Endodermal cell (in vitro differentiated cells): Measurements from ENCODE around the gene PRKAR1A. TPM values are rescaled to one million over a fixed set of nuclear protein-coding genes. Genes with fewer than 3 reads are reported as not detected.

Source experiments
- DNase-seq: peaks from one replicate; pipeline ENCODE4 v3.0.0-alpha.2; 2017
- H3K27ac ChIP-seq: 2 replicates; pipeline ENCODE4 v1.5.1; 2013; ENCODE audit warnings: mild to moderate bottlenecking, low read depth, low read length, moderate library complexity
- H3K27me3 ChIP-seq: 2 replicates; pipeline ENCODE4 v1.6.1; 2013; ENCODE audit warnings: mild to moderate bottlenecking, low read length, moderate library complexity; ENCODE audit not compliant: insufficient read depth, control insufficient read depth, poor library complexity, severe bottlenecking
- H3K36me3 ChIP-seq: 2 replicates; pipeline ENCODE4 v1.7.0; 2013; ENCODE audit warnings: mild to moderate bottlenecking, low read length, moderate library complexity; ENCODE audit not compliant: control insufficient read depth, insufficient read depth
- H3K4me1 ChIP-seq: one replicate; pipeline ENCODE4 v1.7.0; 2013; ENCODE audit warnings: low read length; ENCODE audit not compliant: control insufficient read depth, insufficient read depth
- H3K4me3 ChIP-seq: 2 replicates; pipeline ENCODE4 v1.5.1; 2013; ENCODE audit warnings: mild to moderate bottlenecking, low read length, moderate library complexity
- H3K9ac ChIP-seq: 2 replicates; pipeline ENCODE4 v1.6.1; 2013; ENCODE audit warnings: mild to moderate bottlenecking, low read length, moderate library complexity; ENCODE audit not compliant: poor library complexity, severe bottlenecking; ENCODE audit errors: extremely low read depth
- H3K9me3 ChIP-seq: 2 replicates; pipeline ENCODE4 v1.6.1; 2013; ENCODE audit warnings: mild to moderate bottlenecking, low read length, moderate library complexity; ENCODE audit not compliant: control insufficient read depth
- H3K27ac Mint-ChIP-seq: 2 replicates; pipeline ENCODE4 v1.8.0; 2020; ENCODE audit warnings: mixed read lengths
- H3K27me3 Mint-ChIP-seq: 2 replicates; pipeline ENCODE4 v1.8.0; 2021; ENCODE audit warnings: mild to moderate bottlenecking, mixed read lengths; ENCODE audit not compliant: insufficient read depth
- H3K36me3 Mint-ChIP-seq: 2 replicates; pipeline ENCODE4 v1.8.0; 2020; ENCODE audit warnings: low read depth, mixed read lengths
- H3K4me1 Mint-ChIP-seq: 2 replicates; pipeline ENCODE4 v1.8.0; 2020; ENCODE audit warnings: mixed read lengths
- H3K4me3 Mint-ChIP-seq: 2 replicates; pipeline ENCODE4 v1.8.0; 2020; ENCODE audit warnings: mild to moderate bottlenecking, moderate library complexity, mixed read lengths
- H3K9me3 Mint-ChIP-seq: 2 replicates; pipeline ENCODE4 v1.8.0; 2020; ENCODE audit warnings: mild to moderate bottlenecking, mixed read lengths
- CTCF ChIP-seq: fragments of 200-600 bp; sonication (generic); conservative IDR thresholded peaks from 2 replicates; pipeline ENCODE4 v1.5.0; 2021; ENCODE audit warnings: antibody characterized with exemption, mild to moderate bottlenecking
- whole genome bisulfite sequencing, 2 experiments: methylation state at CpG; one replicate each; pipeline versions ENCODE4 v1.1.5 to v1.1.7; 2013; ENCODE audit warnings: missing lambda C conversion rate in 2 of 2, mixed read lengths in 1 of 2; ENCODE audit not compliant: insufficient coverage in 1 of 2, insufficient read length in 1 of 2; 5-methylcytosine and 5-hydroxymethylcytosine counted together
- total RNA-seq, 2 donors: library from RNA; stranded (reverse); fragmentation: NEBNext Ultra II Directional in 1 of 2; extraction: Animal tissue kit (Norgen Biotek cat#: 25700) in 1 of 2; gene quantifications; 2 replicates in 1 of 2; 3 replicates in 1 of 2; pipeline ENCODE4 v1.2.1, GENCODE V29; 2021

PRKAR1A gene
- total RNA-seq, 2 donors from 2014 or later = 194 to 227 TPM

- no peak overlapping the region for H3K27ac Mint-ChIP-seq
- DNase-seq = no peak
- H3K36me3 ChIP-seq = peaks cover 67% of the 10 kb centered on the region
- peak overlapping the region; percentile 52 for H3K4me3 ChIP-seq
- no peaks in the 10 kb centered on the region for H3K27me3 ChIP-seq
- H3K36me3 Mint-ChIP-seq = peaks cover 61% of the 10 kb centered on the region
- no peak overlapping the region for H3K27ac ChIP-seq
- no peak for TF ChIP-seq CTCF
- peaks cover 30% of the 10 kb centered on the region for H3K4me1 Mint-ChIP-seq
- peaks cover 14% of the 10 kb centered on the region for H3K27me3 Mint-ChIP-seq
- WGBS, 2 experiments = 96 to 100% methylated on average over 3 to 5 of the region's 5 CpGs
- no peak overlapping the region for H3K9ac ChIP-seq
- H3K9me3 Mint-ChIP-seq = peaks cover 3% of the 10 kb centered on the region
- peaks cover 5% of the 10 kb centered on the region for H3K4me1 ChIP-seq
- H3K9me3 ChIP-seq = peaks cover 17% of the 10 kb centered on the region
- peak overlapping the region; percentile 92 for H3K4me3 Mint-ChIP-seq
These were observed 84.2 kb downstream of the PRKAR1A start for GRCh38 chr17:68596411-68596945.

GRCh38 chr17:68598074-68598473, 85.8 kb downstream of the PRKAR1A start:
- Mint-ChIP-seq H3K4me1 (peaks cover 32% of the 10 kb centered on the region), H3K27me3 (peaks cover 29% of the 10 kb centered on the region), H3K9me3 (no peaks in the 10 kb centered on the region), H3K27ac (no peak overlapping the region), H3K36me3 (peaks cover 49% of the 10 kb centered on the region), H3K4me3 (peak overlapping the region; percentile 92)
- 81 to 93% methylated on average over 2 to 4 of the region's 4 CpGs for WGBS, 2 experiments
- Histone ChIP-seq H3K9ac (peak overlapping the region; percentile 73), H3K4me3 (peak overlapping the region; percentile 89), H3K4me1 (peaks cover 5% of the 10 kb centered on the region), H3K27me3 (peaks cover 5% of the 10 kb centered on the region), H3K36me3 (peaks cover 51% of the 10 kb centered on the region), H3K27ac (no peak overlapping the region), H3K9me3 (peaks cover 2% of the 10 kb centered on the region)
- DNase-seq = no peak
- TF ChIP-seq CTCF = no peak

GRCh38 chr17:68598545-68598961, 86.3 kb downstream of the PRKAR1A start:
- no peak for DNase-seq
- Histone ChIP-seq H3K36me3 (peaks cover 46% of the 10 kb centered on the region), H3K27ac (no peak overlapping the region), H3K9ac (peak overlapping the region; percentile 73), H3K9me3 (no peaks in the 10 kb centered on the region), H3K4me3 (peak overlapping the region; percentile 89), H3K27me3 (peaks cover 5% of the 10 kb centered on the region), H3K4me1 (peaks cover 5% of the 10 kb centered on the region)
- Mint-ChIP-seq H3K9me3 (no peaks in the 10 kb centered on the region), H3K27ac (no peak overlapping the region), H3K4me1 (peaks cover 35% of the 10 kb centered on the region), H3K4me3 (peak overlapping the region; percentile 92), H3K27me3 (peaks cover 31% of the 10 kb centered on the region), H3K36me3 (peaks cover 45% of the 10 kb centered on the region)
- no peak for TF ChIP-seq CTCF
- 76 to 93% methylated on average over 4 of the region's 4 CpGs for whole genome bisulfite sequencing, 2 experiments
